ENCODE data around the gene METTL15. TPM values are rescaled to one million over a fixed set of nuclear protein-coding genes. Genes with fewer than 3 reads are reported as not detected.
"Not testable (repeated sequence)": the region's sequence is repeated elsewhere in the genome, so short reads cannot be mapped to it uniquely, and the experiment has no call there.

Gene METTL15
- total RNA-seq, 1 donor from 2014 or later: 10.5 TPM

DNA sequence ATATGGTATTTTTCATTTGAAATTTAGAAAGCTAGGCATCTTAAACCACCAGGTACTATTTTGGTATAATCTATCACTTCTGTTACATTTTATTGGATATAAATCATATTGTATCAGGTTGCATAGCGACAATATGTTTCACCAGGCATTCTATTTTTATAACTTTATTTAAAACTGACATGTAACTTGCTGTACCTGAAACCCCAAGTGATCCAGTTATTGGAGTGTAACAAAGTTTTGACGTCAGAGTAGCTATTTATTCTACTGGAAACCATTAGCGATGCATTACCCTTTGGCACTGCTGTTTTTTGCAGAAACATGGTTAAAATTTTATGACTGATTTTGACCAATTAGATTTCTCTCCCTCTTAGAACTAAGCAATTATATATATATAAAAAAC, 160.7 kb downstream of the METTL15 start:
- intact Hi-C loops (cut with micrococcal nuclease): no loop called here
- TF ChIP-seq, protein P1, sequence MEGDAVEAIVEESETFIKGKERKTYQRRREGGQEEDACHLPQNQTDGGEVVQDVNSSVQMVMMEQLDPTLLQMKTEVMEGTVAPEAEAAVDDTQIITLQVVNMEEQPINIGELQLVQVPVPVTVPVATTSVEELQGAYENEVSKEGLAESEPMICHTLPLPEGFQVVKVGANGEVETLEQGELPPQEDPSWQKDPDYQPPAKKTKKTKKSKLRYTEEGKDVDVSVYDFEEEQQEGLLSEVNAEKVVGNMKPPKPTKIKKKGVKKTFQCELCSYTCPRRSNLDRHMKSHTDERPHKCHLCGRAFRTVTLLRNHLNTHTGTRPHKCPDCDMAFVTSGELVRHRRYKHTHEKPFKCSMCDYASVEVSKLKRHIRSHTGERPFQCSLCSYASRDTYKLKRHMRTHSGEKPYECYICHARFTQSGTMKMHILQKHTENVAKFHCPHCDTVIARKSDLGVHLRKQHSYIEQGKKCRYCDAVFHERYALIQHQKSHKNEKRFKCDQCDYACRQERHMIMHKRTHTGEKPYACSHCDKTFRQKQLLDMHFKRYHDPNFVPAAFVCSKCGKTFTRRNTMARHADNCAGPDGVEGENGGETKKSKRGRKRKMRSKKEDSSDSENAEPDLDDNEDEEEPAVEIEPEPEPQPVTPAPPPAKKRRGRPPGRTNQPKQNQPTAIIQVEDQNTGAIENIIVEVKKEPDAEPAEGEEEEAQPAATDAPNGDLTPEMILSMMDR (IDR thresholded peaks at IDR 0.05; ENCODE audit: borderline replicate concordance): no peak
- DNase-seq: no peak

DNA sequence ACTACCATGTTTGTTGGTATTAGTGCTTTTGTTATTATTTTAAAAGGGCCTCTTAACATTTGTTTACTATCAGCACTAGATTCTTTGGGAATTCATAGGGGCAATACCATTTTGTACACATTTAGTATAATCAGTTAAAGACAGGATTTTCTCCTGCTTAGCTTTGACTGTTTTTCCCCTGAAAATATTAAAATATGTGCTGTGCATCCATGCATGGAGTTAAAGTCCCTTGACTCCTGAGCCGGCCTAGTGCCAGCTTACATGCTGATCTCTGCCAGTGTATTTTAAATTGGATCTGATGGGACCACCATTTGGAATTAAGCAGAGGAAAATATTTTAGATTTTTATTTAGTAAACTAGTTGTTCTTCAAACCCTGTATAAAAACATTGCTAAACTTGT, 161.4 kb downstream of the METTL15 start:
- H3K4me1 ChIP-seq: no peaks in the 10 kb centered on the region
- H3K36me3 ChIP-seq: peaks cover 11% of the 10 kb centered on the region
- TF ChIP-seq, protein P1 (IDR thresholded peaks at IDR 0.05; ENCODE audit: borderline replicate concordance): no peak
- intact Hi-C loops (cut with micrococcal nuclease): no loop called here
- H3K27me3 ChIP-seq (ENCODE audit: low read depth): no peaks in the 10 kb centered on the region
- H3K4me3 ChIP-seq: no peak overlapping the region
- H3K9me3 ChIP-seq (replicated peaks): peaks cover 8% of the 10 kb centered on the region
- no peak for DNase-seq
- no peak overlapping the region for H3K27ac ChIP-seq (replicated peaks)

More for the DNA sequence above, 160.7 kb downstream of the METTL15 start:
- Histone ChIP-seq H3K36me3 (peaks cover 11% of the 10 kb centered on the region), H3K4me3 (no peak overlapping the region), H3K27ac (replicated peaks) (no peak overlapping the region), H3K27me3 (ENCODE audit: low read depth) (no peaks in the 10 kb centered on the region), H3K4me1 (no peaks in the 10 kb centered on the region), H3K9me3 (replicated peaks) (peaks cover 8% of the 10 kb centered on the region)

DNA sequence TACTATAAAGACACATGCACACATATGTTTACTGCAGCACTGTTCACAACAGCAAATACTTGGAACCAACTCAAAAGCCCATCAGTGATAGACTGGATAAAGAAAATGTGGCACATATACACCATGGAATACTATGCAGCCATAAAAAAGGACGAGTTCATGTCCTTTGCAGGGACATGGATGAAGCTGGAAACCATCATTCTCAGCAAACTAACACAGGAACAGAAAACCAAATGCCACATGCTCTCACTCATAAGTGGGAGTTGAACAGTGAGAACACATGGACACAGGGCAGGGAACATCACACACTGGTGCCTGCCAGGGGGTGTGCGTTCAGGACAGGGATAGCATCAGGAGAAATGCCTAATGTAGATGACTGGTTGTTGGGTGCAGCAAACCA, 164.1 kb downstream of the METTL15 start:
- H3K27me3 ChIP-seq (ENCODE audit: low read depth); H3K4me3 ChIP-seq; H3K36me3 ChIP-seq; DNase-seq; H3K4me1 ChIP-seq; intact Hi-C loops (cut with micrococcal nuclease); H3K9me3 ChIP-seq (replicated peaks); H3K27ac ChIP-seq (replicated peaks): not testable (repeated sequence)

DNA sequence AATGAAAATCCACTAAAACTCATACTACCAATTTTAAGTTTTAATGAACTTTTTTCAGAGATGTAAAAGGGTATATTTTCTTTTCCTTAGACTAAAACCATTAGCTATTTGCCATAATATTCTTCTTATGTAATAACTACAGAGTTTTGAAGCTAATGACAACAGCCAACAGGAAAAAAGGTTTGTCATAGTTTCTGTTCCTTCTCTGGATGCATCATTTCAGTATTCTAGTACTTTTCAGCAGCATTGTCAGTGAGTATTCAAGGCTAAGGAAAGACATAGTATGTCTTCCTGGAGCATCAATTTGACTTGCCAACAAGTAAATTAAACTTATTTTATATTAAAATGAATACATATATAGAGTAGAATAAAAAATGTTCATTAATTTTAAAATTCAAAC, 166.0 kb downstream of the METTL15 start:
- no peak for DNase-seq
- no peaks in the 10 kb centered on the region for H3K4me1 ChIP-seq
- H3K4me3 ChIP-seq: no peak overlapping the region
- H3K36me3 ChIP-seq: peaks cover 6% of the 10 kb centered on the region
- no peak overlapping the region for H3K27ac ChIP-seq (replicated peaks)
- TF ChIP-seq, protein P1 (IDR thresholded peaks at IDR 0.05; ENCODE audit: borderline replicate concordance): no peak
- peaks cover 8% of the 10 kb centered on the region for H3K9me3 ChIP-seq (replicated peaks)
- H3K27me3 ChIP-seq (ENCODE audit: low read depth): no peaks in the 10 kb centered on the region
- intact Hi-C loops (cut with micrococcal nuclease): no loop called here

- DNase-seq: no peak
- TF ChIP-seq, protein P1 (IDR thresholded peaks at IDR 0.05; ENCODE audit: borderline replicate concordance): no peak
- Histone ChIP-seq H3K4me3 (no peak overlapping the region), H3K9me3 (replicated peaks) (no peaks in the 10 kb centered on the region), H3K36me3 (no peaks in the 10 kb centered on the region), H3K27ac (replicated peaks) (no peak overlapping the region), H3K4me1 (no peaks in the 10 kb centered on the region), H3K27me3 (ENCODE audit: low read depth) (no peaks in the 10 kb centered on the region)
- intact Hi-C loops (cut with micrococcal nuclease): no loop called here
Measured at GRCh38 chr11:28284196-28284595, 176.0 kb downstream of the METTL15 start.

GRCh38 chr11:28289444-28289843, 181.3 kb downstream of the METTL15 start:
- no peaks in the 10 kb centered on the region for H3K27me3 ChIP-seq (ENCODE audit: low read depth)
- H3K4me3 ChIP-seq: no peak overlapping the region
- TF ChIP-seq, protein P1 (IDR thresholded peaks at IDR 0.05; ENCODE audit: borderline replicate concordance): no peak
- H3K36me3 ChIP-seq: peaks cover 14% of the 10 kb centered on the region
- no peak overlapping the region for H3K27ac ChIP-seq (replicated peaks)
- H3K4me1 ChIP-seq: no peaks in the 10 kb centered on the region
- H3K9me3 ChIP-seq (replicated peaks): no peaks in the 10 kb centered on the region
- DNase-seq: no peak
- intact Hi-C loops (cut with micrococcal nuclease): no loop called here

DNA sequence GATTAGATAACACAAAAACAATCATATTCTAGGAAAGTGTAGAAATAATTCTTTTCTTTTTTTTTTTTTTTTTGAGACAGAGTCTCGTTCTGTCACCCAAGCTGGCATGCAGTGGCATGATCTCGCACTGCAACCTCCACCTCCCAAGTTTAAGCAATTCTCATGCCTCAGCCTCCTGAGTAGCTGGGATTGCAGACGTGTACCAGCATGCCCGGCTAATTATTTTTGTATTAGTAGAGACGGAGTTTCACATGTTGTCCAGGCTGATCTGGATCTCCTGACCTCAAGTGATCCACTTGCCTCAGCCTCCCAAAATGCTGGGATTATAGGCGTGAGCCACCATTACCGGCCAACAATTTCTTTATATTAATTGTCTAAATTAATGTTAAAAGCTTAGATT, 182.8 kb downstream of the METTL15 start:
- H3K36me3 ChIP-seq: peaks cover 17% of the 10 kb centered on the region
- intact Hi-C loops (cut with micrococcal nuclease); H3K27me3 ChIP-seq (ENCODE audit: low read depth); H3K9me3 ChIP-seq (replicated peaks); H3K27ac ChIP-seq (replicated peaks); H3K4me1 ChIP-seq; DNase-seq; H3K4me3 ChIP-seq: not testable (repeated sequence)

All from left ventricle myocardium inferior (tissue), 1 donor.